GM19438 (cell line): ENCODE data around the gene VSTM4.

Experiments
- ATAC-seq: cut with Tn5 transposase; IDR thresholded peaks from one replicate; pipeline ENCODE4 v1.9.1; 2021; ENCODE audit warnings: low read depth; ENCODE audit not compliant: unreplicated experiment

VSTM4 gene

DNA sequence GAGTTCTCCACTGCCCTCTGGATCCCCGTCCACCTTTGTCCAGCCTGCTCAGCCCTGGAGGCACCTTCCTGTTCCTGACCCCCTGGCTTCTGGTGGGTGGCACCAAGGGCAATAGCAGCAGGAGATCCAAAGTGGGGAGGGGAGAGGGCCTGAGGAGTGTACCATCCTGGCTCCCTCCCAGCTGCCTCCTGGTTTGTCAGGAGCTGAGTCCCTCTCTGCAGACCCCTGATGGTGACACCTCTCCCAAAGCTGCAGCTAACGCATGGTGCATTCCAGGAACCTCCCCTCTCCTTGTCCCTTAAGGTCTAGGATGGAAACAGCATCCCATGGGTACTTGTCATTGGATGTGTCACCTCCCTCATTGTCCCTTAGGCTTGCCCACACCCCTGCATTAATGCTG, 39.6 kb downstream of the VSTM4 start:
- no peak for ATAC-seq

DNA sequence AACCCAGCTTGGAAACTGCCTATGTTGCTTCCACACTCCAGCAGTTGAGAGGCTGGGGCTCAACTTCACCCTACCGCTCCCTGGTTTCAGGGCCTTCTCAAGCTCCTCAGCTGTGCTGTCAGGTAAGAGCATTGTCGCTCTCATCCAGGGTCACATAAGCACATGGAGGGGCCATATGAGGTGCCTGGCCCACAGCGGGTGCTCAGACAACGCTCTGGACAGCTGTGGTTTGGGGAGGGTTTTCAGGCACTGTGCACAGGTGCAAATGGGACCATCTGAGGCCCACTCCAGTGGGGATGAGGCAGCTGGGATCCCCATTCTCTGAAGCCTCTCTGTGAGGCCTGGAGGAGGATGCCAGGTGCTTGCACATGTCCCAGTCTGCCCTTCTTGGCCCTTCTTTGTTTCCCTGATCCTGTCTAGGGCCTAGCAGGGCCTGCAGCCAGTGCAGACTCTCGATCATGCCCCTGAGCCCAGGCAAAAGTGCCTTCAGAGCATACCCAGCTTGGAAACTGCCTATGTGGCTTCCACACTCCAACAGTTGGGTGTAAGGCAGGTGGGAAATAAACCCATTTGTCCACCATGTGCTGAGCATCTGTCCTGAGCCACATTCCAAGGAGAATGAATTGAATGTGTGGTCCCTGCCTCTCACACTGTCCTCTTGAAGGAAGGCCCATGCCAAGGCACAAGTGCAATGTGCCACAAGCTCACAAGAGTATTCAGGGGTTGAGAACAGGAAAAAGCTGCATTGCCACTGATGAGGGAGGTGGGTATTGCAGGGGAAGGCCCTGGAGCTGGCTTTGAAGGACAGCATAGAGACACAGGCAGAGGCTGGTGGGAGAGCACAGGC, 40.3 kb downstream of the VSTM4 start:
- no peak for ATAC-seq

DNA sequence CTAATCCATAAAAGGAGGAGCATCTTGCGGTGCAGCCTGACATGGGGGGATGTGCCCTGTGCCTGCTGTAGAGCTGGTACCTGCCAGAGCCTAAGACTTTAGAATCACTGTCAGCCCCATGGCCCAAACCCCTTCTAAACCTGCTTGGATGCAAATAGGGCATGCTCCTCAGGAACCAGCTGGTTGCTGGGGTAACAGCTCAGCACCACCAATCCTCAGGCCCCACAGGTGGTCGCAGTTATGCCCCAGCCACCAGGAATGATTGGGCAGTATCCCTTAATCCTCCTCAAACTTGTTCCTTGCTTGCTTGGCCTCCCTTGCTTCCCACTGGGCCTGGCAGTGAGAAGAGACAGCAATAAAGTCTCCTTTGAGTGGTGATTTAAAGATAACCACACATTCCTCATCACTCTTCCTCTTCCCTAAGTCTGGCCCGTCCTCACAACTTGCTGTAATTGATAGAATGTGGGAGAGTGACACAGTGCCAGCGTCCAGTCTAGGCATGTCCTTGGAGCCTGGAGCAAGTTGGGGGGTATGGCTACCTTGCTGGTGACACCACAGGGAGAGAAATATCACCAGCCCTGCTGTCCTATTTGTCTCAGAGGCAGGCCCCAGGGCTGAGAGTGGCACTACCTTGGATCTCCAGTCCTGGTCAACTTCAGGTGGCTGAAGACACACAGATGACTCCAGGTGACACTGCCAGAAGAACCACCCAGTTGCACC, 43.0 kb downstream of the VSTM4 start:
- no peak for ATAC-seq

DNA sequence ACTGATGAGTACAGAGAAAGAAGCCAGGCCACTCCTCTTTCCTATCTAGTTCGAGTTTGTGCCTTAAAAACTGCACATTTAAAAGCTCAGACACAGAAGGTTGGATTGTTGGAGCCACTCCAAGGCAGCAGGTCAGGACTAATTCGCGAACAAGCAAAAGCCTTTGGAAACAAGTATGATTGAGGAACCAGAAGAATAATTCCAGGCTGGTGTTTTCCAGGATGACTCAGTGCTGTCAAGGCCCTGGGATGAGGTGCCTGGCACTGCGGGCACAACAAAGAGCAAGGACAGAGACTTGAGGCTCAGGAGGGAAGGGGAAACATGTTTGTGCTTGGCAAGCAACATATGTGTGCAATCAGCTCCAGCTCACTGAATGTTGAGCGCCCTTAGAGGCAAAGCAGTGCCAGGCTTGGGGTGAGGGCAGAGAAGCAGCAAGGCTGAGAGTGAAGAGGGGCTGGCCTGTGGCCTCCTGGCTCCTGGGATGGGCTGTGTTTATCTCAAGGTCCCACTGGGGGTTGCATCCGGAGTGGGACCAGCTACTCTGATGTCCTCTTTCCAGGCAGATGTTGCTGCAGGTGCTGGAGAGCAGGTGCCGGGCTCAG, 44.1 kb downstream of the VSTM4 start:
- ATAC-seq = no peak

DNA sequence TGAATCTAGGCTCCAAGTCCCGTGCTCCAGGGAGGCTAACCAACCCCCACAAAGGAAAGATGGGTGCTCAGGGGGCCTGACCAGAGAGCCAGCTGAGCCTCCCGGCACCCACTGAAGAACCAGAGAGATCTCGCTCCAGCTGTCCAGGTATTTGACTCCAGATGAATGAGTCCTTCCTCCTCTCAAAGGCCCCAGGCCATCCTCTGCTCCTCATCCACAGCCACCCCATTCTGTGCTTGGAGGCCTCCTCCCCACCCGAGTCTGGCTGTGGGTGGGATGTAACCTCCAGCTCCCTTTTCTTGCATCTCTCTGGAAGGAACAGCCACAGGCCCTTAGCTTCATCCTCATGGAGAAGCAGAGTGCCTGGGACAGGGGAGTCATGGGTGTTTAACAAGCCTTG, 44.6 kb downstream of the VSTM4 start:
- no peak for ATAC-seq

DNA sequence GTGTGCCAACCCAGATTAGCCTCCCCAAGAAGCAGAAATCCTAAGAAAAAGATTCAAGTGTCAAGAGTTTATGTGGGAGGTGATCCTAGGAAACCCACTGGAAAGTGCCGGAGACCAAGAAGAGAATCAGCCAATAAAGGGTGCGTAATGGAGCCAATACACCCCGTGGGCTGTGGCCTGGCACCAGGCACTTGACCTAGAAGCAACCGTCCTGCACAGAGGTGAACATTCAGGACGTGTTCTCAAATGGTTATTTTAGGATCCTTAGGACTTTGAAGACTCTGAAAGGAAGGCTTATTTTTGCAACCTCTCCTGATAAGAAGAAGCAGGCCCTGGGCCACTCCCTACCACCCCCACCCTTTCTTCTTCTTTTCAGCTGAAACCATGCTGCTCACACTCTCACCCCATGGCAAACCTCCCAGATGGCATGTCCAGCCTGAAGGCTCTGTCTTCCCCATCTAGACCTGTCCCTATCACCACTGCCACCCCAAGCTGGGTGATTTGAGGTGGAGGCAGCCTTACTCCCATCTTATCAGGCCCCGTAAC, 46.6 kb downstream of the VSTM4 start:
- no peak for ATAC-seq

DNA sequence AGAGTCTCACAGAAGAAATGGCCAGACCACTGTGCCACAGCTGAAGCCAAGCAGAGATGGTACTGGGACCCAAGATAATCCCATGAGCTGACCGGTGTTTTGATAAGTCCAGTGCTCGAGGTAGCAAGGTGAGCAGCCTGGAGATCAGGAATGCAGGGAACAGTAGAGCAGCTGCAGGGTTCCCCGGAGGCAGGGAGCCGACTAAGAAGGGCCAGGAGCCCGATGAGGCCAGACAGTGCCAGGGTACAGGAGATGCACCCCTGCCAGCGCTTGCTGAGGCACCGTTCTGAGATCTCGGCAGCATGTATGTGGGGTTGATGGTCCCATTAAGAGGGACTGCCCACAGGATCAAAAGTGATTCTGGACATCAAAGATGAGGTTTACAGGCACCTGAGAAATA, 47.1 kb downstream of the VSTM4 start:
- ATAC-seq = no peak

DNA sequence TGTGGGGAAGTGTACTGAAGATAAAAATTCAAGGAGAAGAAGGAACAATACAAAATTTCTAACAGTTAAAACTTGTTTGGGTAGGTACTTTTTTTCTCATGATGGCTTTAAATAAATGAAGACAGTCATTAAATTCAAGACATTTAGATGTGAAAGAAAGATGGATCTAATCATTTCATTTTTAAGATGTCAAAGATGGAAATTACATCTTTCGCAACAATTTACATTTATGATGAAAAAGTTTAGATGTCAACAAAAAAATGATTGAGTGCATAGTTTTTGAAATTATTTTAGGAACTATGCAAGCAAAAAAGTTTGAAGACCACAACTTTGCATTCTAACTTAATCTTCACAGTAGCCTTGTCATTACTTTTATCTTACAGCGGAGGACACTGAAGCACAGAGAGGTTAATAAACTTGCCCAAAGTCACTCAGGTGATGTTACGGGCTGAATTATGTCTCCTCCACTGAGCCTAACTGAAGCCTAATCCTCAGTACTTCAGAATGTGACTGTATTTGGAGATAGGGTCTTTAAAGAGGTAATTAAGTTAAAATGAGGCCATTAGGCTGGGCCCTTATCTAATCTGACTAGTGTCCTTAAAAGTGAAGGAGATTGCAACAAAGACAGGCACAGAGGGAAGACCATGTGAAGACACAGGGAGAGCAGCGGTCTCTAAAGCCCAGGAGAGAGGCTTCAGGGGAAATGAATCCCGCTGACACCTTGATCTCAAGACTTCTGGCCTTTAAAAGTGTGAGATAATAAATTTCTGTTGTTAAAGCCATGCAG, 48.2 kb downstream of the VSTM4 start:
- ATAC-seq = no peak

DNA sequence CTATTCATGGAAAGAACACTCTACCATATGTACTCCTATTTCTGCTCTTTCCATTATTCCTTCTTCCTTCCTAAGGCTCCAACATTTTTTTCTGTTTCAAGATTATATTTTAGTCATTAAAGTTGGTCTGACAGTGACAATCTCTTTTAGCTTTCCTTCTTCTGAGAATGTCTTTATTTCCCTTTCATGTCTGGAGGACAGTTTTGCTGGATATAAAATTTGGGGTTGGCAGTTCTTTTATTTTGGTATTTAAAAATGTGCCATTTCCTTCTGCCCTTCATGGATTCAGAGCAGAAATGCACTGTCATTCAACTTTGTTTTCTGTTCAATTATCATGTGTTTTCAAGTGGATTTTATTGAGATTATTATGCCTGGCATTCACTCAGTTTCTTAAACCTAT, 53.1 kb downstream of the VSTM4 start:
- no peak for ATAC-seq

DNA sequence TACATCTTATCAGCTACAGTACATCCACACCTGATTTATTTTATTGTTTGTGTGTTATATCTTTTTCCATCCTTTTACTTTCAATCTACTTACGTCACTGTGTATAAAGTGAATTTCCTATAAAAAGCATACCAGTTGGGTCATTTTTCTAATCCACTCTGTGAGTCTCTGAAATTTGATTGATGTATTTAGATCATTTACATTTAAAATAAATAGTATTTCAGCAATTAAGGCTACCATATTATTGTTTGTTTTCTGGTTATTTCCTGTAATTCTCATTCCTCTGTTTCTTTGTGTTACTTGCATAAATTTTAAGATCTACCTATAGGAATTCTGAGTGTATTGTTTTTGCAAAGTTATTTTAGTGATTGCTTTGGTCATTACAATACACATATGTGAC, 53.7 kb downstream of the VSTM4 start:
- no peak for ATAC-seq

DNA sequence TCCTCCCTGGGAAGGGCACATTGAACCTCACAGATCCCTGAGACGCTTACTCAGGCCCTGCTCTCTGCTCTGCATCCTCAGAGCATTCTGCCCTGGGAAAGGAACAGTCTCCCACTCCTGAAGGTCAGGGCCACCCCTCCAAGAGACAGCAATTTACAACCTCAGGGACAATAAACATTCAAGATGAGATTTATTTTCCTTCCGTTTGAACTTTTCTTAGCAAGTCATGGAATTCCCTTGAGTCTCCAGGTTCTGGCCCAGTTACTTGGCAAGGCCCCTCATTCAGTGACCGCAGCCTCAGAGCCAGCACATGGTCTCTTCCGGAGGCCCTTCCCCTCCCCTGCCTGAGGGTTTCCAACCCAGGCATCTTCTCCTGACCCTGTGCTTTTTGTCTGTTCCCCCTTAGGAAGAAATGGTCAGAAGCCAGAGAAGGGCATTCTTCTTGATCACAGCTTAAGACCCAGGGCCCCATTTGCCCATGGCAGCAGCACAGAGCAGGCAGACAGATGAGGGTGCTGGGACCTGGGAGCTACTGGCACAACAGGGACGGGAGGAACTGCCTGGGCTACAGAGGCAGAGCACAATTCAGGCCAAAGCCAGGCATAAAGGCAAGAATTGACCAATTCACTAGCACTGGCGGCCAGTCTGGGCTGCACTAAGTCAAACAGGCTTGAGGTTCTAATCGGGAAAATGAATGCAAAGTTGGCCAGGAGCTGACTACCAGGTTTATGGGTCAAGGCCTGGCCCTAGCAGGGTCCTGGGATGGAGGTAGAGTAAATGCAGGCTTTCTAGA, 56.7 kb downstream of the VSTM4 start:
- ATAC-seq = no peak

DNA sequence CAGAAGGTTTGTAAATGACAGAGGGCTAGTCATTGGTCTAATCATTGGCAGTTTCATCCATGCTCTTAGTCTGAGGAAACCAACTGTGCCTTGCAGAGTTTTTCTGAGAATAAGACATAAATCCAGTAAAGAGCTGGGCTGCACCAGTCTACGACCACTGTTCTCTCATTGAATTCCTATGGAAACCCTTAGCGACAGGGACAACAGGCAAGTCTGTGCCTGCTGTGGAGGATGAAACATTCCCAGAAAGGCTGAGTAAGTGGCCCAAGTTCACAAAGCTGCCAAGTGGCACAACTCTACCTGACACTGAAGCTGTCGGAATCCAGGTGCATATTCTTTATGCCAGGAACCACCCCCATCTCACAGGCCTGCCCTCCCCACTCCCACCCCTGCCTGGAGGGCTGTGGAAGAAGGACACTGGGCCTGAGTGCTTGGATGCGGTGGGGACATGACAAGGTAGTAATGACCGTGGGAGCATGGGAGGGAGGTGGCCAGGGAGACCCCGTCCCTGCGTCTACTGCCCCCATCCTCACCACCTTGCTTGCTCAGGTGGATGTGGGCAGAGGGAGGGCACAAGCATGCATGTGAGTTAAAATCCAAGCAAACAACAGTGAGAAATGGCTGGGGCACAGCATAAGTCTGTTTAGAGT, 58.0 kb downstream of the VSTM4 start:
- ATAC-seq = no peak

DNA sequence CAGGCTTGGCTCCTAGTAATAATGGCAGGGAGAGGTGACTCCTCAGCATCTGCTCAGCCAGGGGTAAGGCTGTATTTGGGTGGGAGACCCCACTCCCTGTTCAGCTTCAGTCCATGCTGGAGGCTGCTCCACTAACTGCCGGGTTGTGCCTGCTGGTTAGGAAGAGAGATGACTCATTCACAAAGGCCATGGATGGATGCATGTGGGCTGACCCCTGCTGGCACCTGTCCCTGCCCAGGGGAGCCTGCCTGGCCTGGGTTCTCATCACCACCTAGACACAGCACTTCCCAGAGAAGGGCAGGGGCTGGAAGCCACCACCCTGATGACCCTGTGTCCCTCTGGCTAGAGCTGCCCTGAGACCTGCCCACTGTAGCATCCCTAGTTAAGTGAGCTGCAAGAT, 59.0 kb downstream of the VSTM4 start:
- no peak for ATAC-seq

DNA sequence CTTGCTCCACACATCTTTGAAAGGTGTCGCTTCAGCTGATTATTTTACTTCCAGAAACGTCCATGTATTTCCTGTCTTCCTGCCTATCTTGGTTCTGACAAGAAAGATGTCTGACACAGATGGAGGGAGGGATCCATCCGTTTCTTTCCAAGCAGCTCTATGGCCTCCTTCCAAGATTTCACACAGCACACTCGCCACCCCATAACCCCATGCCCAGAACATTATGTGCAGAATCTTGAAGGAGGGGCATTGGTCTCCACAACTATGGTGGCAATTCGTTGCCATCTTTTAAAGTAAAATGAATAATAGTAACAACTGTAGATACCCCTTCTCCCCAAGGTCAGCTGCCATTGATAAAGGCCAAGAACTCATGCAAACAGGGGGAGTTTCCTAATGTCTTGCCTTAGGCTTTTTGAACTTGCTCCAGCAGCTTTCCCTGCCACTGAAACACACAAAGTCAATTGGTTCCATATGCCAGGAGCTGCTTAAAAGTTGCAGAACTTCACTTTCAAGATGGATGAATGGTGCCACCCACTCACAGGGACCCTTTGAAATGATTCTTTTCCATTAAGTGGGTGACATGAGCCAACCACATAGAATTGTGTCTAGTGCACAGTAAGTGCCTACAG, 60.0 kb downstream of the VSTM4 start:
- ATAC-seq = no peak

DNA sequence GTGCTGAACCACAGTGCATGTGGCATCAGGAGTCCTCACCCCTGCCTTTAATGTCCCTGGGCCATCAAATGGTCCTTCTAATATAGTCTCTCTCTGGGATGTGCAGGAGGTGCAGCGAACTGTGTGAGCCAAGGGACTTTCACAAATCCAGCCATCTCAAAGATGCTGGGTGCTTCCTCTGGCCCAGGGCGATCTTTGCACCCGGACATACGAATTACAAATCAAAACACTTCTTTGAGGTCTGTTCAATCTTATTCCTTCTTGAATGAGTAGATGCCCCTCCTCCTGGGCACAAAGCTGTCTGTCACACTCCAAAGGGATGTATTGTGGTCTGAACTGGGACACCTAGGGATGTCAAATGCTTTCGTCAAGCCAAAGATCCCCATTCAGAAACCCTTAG, 60.6 kb downstream of the VSTM4 start:
- no peak for ATAC-seq

DNA sequence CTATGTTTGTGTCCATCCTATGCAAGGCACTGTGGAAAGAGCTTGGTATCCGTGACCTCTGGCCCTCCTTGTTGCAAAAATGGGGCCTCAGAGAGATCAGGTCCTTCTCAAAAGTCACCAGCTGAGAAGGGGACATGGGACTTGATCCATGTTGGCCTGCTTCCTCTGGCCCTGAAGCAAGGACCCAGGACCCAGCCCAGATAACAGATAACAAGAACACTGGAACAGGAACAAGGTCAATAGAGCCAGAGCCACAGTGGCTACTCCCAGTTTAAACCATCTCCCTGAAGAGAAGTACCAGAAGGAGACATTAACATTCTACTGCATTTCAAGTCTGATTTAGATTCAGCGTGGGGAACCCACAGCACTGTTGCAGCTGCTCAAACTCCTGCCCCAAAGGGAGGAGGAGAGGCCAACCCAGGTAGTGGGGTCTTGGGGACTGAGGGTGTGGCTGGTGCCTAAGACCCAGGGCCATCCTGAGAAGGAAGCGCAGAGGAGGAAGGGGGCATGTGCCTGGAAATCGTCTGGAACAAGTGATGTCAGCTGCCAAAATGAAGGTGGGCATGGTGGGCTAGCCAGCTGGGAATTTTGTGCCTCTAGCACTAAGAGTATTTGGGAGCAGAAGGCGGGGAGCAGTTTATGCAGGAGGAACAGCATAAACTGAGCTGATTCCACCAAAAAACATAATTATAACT, 61.2 kb downstream of the VSTM4 start:
- no peak for ATAC-seq

DNA sequence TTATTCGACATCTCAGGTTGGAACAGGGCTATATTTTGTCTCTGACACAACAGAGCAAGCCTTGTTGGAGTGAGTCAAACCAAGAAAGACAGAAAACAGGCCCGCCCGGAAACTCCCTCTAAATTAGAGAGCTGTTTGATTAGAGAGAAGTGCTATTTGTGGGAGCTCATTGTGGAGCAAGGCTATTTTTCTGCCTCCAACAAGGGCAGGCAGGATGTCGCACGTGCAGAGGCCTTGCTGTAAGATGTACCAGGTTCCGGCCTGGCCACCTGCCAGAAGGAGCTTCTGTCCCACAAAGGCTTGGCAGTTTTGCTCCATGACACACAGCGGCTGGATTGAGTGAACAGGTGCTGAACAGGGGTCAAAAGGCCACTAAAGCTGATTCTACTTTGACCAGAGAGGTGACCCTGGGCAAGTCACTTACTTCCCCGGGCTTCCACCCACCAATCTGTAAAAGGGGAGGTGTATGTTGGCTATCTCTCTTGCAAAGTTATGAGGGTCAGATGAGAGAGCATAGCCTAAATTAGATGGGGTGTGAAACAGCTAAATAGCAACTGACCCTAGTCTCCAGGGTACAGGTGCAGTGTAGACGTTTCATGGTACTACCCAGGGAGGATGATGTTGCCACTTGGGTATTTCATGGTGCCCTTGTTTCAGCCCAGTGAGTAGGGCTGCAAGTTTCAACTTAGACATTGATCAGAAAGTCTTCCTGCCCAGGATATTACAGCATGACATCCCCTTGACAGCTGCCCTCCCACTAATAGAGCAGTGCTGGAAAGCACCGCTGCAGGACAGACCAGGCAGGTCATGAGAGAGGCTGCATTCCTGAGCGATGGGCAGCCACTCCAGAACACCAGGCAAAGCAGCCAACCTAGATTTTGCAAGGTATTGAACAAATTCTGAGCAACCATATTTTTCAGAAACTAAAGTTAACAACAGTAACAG, 62.0 kb downstream of the VSTM4 start:
- ATAC-seq = peak; percentile 79
